Cardiac fibroblast (primary cell): ENCODE data around the gene PHKA1.

Experiments used
- DNase-seq, 2 donors: peaks; one replicate each; pipeline versions ENCODE4 v3.0.0 to v3.0.0-alpha.2; 2010; ENCODE audit warnings: low read depth in 2 of 2
- H3K4me3 ChIP-seq, 2 donors: replicated peaks in 1 of 2; 1 replicate in 1 of 2; 2 replicates in 1 of 2; pipeline ENCODE4 v1.5.1; 2011; ENCODE audit warnings: low read depth in 2 of 2, low read length in 2 of 2, mild to moderate bottlenecking in 2 of 2, moderate library complexity in 1 of 2
- TF ChIP-seq, protein P1 (sequence below): IDR thresholded peaks from one replicate; pipeline ENCODE4 v1.5.1; 2011; ENCODE audit warnings: low read depth, mild to moderate bottlenecking, low read length, inconsistent platforms

The PHKA1 gene

DNA sequence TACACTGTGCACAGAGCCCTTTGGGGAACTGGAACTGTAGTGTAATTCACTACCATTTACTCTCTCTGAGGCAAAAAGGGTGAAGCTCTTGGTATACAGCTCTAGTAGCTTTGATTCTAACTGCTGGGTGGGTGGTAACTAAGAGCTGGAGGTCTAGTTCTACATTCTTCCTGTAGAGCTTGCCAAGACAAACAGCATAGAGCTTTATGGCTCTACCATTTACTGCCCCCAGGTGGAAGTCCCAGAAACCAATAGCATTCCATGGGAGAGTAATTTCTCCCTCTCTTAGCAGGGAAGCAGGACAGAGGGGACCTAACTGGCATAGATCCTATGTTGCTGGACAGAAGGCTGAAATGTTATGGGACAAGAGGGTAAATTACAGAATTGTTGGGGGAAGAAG lies 168.1 kb downstream of the PHKA1 start:
- TF ChIP-seq, protein P1, sequence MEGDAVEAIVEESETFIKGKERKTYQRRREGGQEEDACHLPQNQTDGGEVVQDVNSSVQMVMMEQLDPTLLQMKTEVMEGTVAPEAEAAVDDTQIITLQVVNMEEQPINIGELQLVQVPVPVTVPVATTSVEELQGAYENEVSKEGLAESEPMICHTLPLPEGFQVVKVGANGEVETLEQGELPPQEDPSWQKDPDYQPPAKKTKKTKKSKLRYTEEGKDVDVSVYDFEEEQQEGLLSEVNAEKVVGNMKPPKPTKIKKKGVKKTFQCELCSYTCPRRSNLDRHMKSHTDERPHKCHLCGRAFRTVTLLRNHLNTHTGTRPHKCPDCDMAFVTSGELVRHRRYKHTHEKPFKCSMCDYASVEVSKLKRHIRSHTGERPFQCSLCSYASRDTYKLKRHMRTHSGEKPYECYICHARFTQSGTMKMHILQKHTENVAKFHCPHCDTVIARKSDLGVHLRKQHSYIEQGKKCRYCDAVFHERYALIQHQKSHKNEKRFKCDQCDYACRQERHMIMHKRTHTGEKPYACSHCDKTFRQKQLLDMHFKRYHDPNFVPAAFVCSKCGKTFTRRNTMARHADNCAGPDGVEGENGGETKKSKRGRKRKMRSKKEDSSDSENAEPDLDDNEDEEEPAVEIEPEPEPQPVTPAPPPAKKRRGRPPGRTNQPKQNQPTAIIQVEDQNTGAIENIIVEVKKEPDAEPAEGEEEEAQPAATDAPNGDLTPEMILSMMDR = peak; percentile 5

GRCh38 chrX:72540318-72540717 lies 173.8 kb downstream of the PHKA1 start:
- H3K4me3 ChIP-seq = no peak overlapping the region
- TF ChIP-seq, protein P1 = no peak
- DNase-seq = peak; percentile 49 to 53

More for the DNA sequence above, 168.1 kb downstream of the PHKA1 start:
- H3K4me3 ChIP-seq = no peak overlapping the region
- DNase-seq = peak; percentile 9 to 17

- H3K4me3 ChIP-seq = no peak overlapping the region
- peak in 1 of 2 donors; percentile 34 for DNase-seq
- TF ChIP-seq, protein P1 = no peak
These were observed 174.3 kb downstream of the PHKA1 start for GRCh38 chrX:72539822-72540221.

DNA sequence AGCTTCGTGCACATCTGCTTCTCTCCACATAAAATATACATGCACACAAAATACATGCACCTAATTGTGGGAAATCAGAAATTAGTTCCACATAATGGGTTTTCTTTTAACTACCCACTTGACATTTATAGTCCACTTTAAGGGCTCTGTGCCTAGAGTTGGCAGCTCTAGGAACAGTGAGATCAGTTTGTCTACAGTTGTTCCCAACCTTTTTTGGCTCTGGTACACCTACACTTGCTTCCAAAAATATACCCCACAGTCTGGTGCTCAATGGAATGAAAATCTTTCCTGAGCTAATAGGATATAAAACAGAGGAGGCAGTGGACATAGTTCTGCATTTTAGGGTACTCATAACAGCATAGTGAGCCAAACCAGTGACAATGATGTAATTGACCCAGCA lies 177.6 kb downstream of the PHKA1 start:
- TF ChIP-seq, protein P1 = no peak
- no peak overlapping the region for H3K4me3 ChIP-seq
- DNase-seq = no peak

- no peak overlapping the region for H3K4me3 ChIP-seq
- TF ChIP-seq, protein P1 = no peak
- peak in 1 of 2 donors; percentile 39 for DNase-seq
These were observed 181.7 kb downstream of the PHKA1 start for GRCh38 chrX:72532366-72532765.
